Measurements from ENCODE around the gene MBLAC1. TPM values are rescaled to one million over a fixed set of nuclear protein-coding genes. Genes with fewer than 3 reads are reported as not detected.
A peak's percentile ranks its signal among the peaks of the same experiment; 100 is the strongest.

The MBLAC1 gene
- total and polyA plus RNA-seq, 9 of the 15 experiments (the other 6 are each of a cell fraction or from before 2014, with no cell fraction given): 0.03 to 3.1 (median 0.52) TPM

GRCh38 chr7:100126931-100127865 lies at the start of gene MBLAC1 (continued):
- TF ChIP-seq VEZF1 (CRISPR knock-in tag; IDR thresholded peaks at IDR 0.05): peak; percentile 95
- TF ChIP-seq CHCHD3 (CRISPR knock-in tag; IDR thresholded peaks at IDR 0.05): no peak
- TF ChIP-seq, protein P1, sequence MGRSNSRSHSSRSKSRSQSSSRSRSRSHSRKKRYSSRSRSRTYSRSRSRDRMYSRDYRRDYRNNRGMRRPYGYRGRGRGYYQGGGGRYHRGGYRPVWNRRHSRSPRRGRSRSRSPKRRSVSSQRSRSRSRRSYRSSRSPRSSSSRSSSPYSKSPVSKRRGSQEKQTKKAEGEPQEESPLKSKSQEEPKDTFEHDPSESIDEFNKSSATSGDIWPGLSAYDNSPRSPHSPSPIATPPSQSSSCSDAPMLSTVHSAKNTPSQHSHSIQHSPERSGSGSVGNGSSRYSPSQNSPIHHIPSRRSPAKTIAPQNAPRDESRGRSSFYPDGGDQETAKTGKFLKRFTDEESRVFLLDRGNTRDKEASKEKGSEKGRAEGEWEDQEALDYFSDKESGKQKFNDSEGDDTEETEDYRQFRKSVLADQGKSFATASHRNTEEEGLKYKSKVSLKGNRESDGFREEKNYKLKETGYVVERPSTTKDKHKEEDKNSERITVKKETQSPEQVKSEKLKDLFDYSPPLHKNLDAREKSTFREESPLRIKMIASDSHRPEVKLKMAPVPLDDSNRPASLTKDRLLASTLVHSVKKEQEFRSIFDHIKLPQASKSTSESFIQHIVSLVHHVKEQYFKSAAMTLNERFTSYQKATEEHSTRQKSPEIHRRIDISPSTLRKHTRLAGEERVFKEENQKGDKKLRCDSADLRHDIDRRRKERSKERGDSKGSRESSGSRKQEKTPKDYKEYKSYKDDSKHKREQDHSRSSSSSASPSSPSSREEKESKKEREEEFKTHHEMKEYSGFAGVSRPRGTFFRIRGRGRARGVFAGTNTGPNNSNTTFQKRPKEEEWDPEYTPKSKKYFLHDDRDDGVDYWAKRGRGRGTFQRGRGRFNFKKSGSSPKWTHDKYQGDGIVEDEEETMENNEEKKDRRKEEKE (IDR thresholded peaks at IDR 0.05; ENCODE audit: borderline replicate concordance in 1 of 2, control insufficient read depth in 1 of 2, low read depth in 2 of 2, low read length in 1 of 2): peak in 1 of 2 experiments; percentile 91; a peak in 2 of 4 replicates
- TF ChIP-seq, protein P2, sequence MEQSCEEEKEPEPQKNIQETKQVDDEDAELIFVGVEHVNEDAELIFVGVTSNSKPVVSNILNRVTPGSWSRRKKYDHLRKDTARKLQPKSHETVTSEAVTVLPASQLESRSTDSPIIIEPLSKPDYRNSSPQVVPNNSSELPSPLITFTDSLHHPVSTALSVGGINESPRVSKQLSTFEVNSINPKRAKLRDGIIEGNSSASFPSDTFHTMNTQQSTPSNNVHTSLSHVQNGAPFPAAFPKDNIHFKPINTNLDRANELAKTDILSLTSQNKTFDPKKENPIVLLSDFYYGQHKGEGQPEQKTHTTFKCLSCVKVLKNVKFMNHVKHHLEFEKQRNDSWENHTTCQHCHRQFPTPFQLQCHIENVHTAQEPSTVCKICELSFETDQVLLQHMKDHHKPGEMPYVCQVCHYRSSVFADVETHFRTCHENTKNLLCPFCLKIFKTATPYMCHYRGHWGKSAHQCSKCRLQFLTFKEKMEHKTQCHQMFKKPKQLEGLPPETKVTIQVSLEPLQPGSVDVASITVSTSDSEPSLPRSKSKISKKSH (CRISPR knock-in tag; IDR thresholded peaks at IDR 0.05): no peak
- TF ChIP-seq ZNF274 (IDR thresholded peaks at IDR 0.05; ENCODE audit: borderline replicate concordance, low read depth, low read length): no peak
- TF ChIP-seq CBX3 (IDR thresholded peaks at IDR 0.05; ENCODE audit: borderline replicate concordance in 1 of 2, low read length in 2 of 2): peak in 1 of 2 experiments; percentile 65; a peak in 2 of 3 replicates
- no peak for TF ChIP-seq ZC3H4 (CRISPR knock-in tag; IDR thresholded peaks at IDR 0.05; ENCODE audit: borderline replicate concordance)
- peak; percentile 98 for TF ChIP-seq MBD2 (IDR thresholded peaks at IDR 0.05; ENCODE audit: borderline replicate concordance, low read depth)
- TF ChIP-seq ARID2 (IDR thresholded peaks at IDR 0.05): no peak
- no peak for TF ChIP-seq BMI1 (IDR thresholded peaks at IDR 0.05; ENCODE audit: low read length)
- no peak for TF ChIP-seq KLF16 (IDR thresholded peaks at IDR 0.05)
- TF ChIP-seq KDM1A (IDR thresholded peaks at IDR 0.05): peak in 1 of 2 experiments; percentile 88; a peak in 2 of 4 replicates
- TF ChIP-seq TRIM24 (IDR thresholded peaks at IDR 0.05): no peak; a peak in 1 of 4 replicates
- peak; percentile 87 for TF ChIP-seq PHF8 (IDR thresholded peaks at IDR 0.05; ENCODE audit: borderline replicate concordance, low read length)
- no peak for TF ChIP-seq ZNF197 (CRISPR knock-in tag; IDR thresholded peaks at IDR 0.05; ENCODE audit: low read depth)
- TF ChIP-seq ZNF444 (CRISPR knock-in tag; IDR thresholded peaks at IDR 0.05): no peak
- no peak for TF ChIP-seq JUNB (CRISPR knock-in tag; conservative IDR thresholded peaks at IDR 0.05)
- no peak for TF ChIP-seq PTRF (tag; IDR thresholded peaks at IDR 0.05)
- 0 out of 2 replicates have a peak, but pooled peaks have one; percentile 51 for TF ChIP-seq NCOR1 (IDR thresholded peaks at IDR 0.05)
- TF ChIP-seq, protein P3, sequence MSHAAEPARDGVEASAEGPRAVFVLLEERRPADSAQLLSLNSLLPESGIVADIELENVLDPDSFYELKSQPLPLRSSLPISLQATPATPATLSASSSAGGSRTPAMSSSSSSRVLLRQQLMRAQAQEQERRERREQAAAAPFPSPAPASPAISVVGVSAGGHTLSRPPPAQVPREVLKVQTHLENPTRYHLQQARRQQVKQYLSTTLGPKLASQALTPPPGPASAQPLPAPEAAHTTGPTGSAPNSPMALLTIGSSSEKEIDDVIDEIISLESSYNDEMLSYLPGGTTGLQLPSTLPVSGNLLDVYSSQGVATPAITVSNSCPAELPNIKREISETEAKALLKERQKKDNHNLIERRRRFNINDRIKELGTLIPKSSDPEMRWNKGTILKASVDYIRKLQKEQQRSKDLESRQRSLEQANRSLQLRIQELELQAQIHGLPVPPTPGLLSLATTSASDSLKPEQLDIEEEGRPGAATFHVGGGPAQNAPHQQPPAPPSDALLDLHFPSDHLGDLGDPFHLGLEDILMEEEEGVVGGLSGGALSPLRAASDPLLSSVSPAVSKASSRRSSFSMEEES (CRISPR knock-in tag; IDR thresholded peaks at IDR 0.05): no peak; the same call in 1 of the 2 replicates
